Activated T-cell treated with anti-CD3 and anti-CD28 coated beads, Interleukin-2, amount 50 U/mL, for 24 hours (primary cell): ENCODE results near the gene DLGAP3.
A peak's percentile ranks its signal among the peaks of the same experiment; 100 is the strongest.

Source experiments
- DNase-seq: peaks from one replicate; pipeline ENCODE4 v3.0.0-alpha.2; 2020
- H3K27ac Mint-ChIP-seq: 2 replicates; pipeline ENCODE4 v1.8.0; 2020; ENCODE audit warnings: mild to moderate bottlenecking, mixed read lengths
- H3K27me3 Mint-ChIP-seq: 2 replicates; pipeline ENCODE4 v1.8.0; 2020; ENCODE audit warnings: mixed read lengths
- H3K36me3 Mint-ChIP-seq: 2 replicates; pipeline ENCODE4 v1.8.0; 2020; ENCODE audit warnings: low read depth, mixed read lengths
- H3K4me1 Mint-ChIP-seq: 2 replicates; pipeline ENCODE4 v1.8.0; 2020; ENCODE audit warnings: low read depth, mixed read lengths
- H3K4me3 Mint-ChIP-seq: 2 replicates; pipeline ENCODE4 v1.8.0; 2020; ENCODE audit warnings: mild to moderate bottlenecking, moderate library complexity, mixed read lengths
- H3K9me3 Mint-ChIP-seq: 2 replicates; pipeline ENCODE4 v1.8.0; 2020; ENCODE audit warnings: mixed read lengths

The DLGAP3 gene

DNA sequence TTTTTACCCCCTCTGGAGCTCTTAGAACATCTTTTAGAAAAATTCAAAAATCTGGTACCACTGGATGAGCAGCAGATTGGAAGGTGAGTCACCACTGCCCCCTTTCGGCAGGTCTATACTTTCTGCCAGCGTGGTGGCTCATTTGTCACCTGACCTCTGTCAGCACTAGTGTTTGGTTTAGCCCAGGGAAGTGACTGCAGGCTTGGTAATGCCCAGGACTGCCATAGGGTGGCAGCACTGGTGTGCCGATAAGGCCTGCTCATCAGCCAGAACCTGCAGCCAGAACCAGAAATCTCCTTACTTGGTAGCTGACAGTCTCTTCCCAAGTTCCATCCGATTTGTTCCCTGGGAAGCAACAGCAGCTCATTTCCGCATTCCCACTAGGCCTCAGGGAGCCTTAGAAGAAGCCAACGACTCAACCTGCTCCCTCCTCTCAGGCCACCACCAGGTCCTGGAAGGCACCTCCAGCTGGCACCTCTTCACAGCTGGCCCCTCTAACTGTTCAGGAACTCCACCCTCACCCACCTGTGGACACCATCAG lies 76.7 kb downstream of the DLGAP3 start:
- no peak overlapping the region for H3K4me3 Mint-ChIP-seq
- peak; percentile 89 for DNase-seq
- no peaks in the 10 kb centered on the region for H3K9me3 Mint-ChIP-seq
- H3K27ac Mint-ChIP-seq = peak overlapping the region; percentile 67
- H3K27me3 Mint-ChIP-seq = no peaks in the 10 kb centered on the region
- peaks cover 93% of the 10 kb centered on the region for H3K36me3 Mint-ChIP-seq
- H3K4me1 Mint-ChIP-seq = peaks cover 28% of the 10 kb centered on the region

- DNase-seq = no peak
- H3K4me1 Mint-ChIP-seq = peaks cover 17% of the 10 kb centered on the region
- H3K27me3 Mint-ChIP-seq = no peaks in the 10 kb centered on the region
- H3K4me3 Mint-ChIP-seq = no peak overlapping the region
- no peak overlapping the region for H3K27ac Mint-ChIP-seq
- no peaks in the 10 kb centered on the region for H3K9me3 Mint-ChIP-seq
- peaks cover 90% of the 10 kb centered on the region for H3K36me3 Mint-ChIP-seq
Observed at GRCh38 chr1:34851431-34852105, 77.9 kb downstream of the DLGAP3 start.

GRCh38 chr1:34850382-34850781 lies 79.1 kb downstream of the DLGAP3 start:
- DNase-seq = no peak
- Mint-ChIP-seq H3K36me3 (peaks cover 79% of the 10 kb centered on the region), H3K4me3 (no peak overlapping the region), H3K27ac (no peak overlapping the region), H3K4me1 (peaks cover 8% of the 10 kb centered on the region), H3K9me3 (no peaks in the 10 kb centered on the region), H3K27me3 (no peaks in the 10 kb centered on the region)

DNA sequence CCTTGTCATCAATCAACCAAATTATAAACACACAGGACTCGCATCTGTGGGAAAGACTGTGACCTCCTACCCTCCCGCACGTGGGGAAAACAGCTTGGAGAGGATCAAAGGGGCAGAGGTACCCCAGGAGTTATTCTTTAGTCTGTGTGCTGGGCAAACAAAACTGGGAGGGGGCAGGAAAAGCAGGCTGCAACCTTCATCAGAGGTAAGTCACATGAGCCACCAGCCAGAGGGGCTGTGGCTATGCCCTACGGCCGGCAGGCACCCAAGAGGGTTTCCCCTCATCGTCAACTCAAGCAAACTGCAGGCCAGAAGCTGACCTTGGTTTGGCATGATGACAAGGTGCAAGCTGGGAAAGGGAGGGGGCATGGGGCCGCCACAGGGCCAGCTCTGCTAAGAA lies 82.4 kb downstream of the DLGAP3 start:
- Mint-ChIP-seq H3K27ac (no peak overlapping the region), H3K36me3 (peaks cover 46% of the 10 kb centered on the region), H3K4me3 (no peak overlapping the region), H3K27me3 (no peaks in the 10 kb centered on the region), H3K4me1 (peaks cover 7% of the 10 kb centered on the region), H3K9me3 (no peaks in the 10 kb centered on the region)
- DNase-seq = no peak

DNA sequence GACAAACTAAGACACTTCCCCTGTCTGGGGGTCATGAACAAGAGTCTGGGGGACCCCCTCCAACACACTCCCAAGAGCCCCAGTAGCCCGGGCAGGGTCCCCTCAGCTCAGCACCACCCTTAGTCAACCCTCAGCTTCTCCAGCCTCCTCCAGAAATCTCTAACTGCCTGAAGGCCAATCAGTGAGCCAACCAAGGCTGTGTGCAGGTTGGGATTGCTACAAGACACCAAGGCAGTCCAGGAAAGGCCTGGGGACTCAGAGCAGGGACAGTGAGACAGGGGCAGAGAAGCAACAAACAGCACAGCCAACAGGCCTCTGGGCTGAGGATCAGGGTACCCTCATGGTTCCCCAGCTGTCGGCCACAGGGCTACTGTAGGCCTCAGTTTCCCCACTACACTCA lies 83.2 kb downstream of the DLGAP3 start:
- Mint-ChIP-seq H3K9me3 (no peaks in the 10 kb centered on the region), H3K4me1 (peaks cover 4% of the 10 kb centered on the region), H3K27me3 (no peaks in the 10 kb centered on the region), H3K36me3 (peaks cover 38% of the 10 kb centered on the region), H3K27ac (no peak overlapping the region), H3K4me3 (no peak overlapping the region)
- DNase-seq = no peak

GRCh38 chr1:34845131-34845901 lies 84.1 kb downstream of the DLGAP3 start:
- DNase-seq = no peak
- H3K27ac Mint-ChIP-seq = no peak overlapping the region
- H3K9me3 Mint-ChIP-seq = no peaks in the 10 kb centered on the region
- H3K36me3 Mint-ChIP-seq = peaks cover 28% of the 10 kb centered on the region
- H3K4me1 Mint-ChIP-seq = peaks cover 4% of the 10 kb centered on the region
- H3K27me3 Mint-ChIP-seq = no peaks in the 10 kb centered on the region
- no peak overlapping the region for H3K4me3 Mint-ChIP-seq

DNA sequence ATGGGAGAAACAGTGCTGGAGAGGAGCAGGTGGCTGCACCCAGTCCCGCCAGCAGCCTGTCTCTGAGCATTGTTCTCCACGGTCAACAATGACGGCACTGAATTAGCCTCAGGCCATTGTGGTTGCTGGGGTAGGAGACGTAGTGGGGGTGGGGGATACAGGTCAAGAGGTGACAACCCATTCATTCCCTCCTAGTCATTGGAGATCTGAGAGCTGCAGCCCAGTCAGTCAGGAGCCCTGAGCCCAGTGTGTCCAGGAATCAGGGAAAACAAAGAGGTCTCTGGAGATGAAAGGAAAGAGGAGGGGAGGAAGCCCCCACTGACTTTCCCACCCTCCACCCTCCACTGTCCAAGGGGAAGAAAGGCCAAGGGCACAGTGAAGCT lies 85.2 kb downstream of the DLGAP3 start:
- Mint-ChIP-seq H3K27ac (no peak overlapping the region), H3K36me3 (peaks cover 20% of the 10 kb centered on the region), H3K9me3 (no peaks in the 10 kb centered on the region), H3K27me3 (no peaks in the 10 kb centered on the region), H3K4me3 (no peak overlapping the region), H3K4me1 (peaks cover 4% of the 10 kb centered on the region)
- DNase-seq = no peak

GRCh38 chr1:34843392-34844251 lies 85.8 kb downstream of the DLGAP3 start:
- peaks cover 3% of the 10 kb centered on the region for H3K4me1 Mint-ChIP-seq
- H3K36me3 Mint-ChIP-seq = peaks cover 15% of the 10 kb centered on the region
- no peak overlapping the region for H3K27ac Mint-ChIP-seq

GRCh38 chr1:34842952-34843371 lies 86.5 kb downstream of the DLGAP3 start:
- Mint-ChIP-seq H3K9me3 (no peaks in the 10 kb centered on the region), H3K27me3 (no peaks in the 10 kb centered on the region), H3K4me3 (no peak overlapping the region), H3K36me3 (peaks cover 8% of the 10 kb centered on the region), H3K4me1 (peaks cover 3% of the 10 kb centered on the region), H3K27ac (no peak overlapping the region)
- DNase-seq = no peak

More at GRCh38 chr1:34843392-34844251, 85.8 kb downstream of the DLGAP3 start:
- Mint-ChIP-seq H3K9me3 (no peaks in the 10 kb centered on the region), H3K27me3 (no peaks in the 10 kb centered on the region), H3K4me3 (no peak overlapping the region)
- DNase-seq = no peak

- Mint-ChIP-seq H3K27me3 (no peaks in the 10 kb centered on the region), H3K4me1 (peaks cover 3% of the 10 kb centered on the region), H3K36me3 (peaks cover 2% of the 10 kb centered on the region), H3K9me3 (no peaks in the 10 kb centered on the region), H3K4me3 (no peak overlapping the region), H3K27ac (no peak overlapping the region)
- no peak for DNase-seq
Observed at GRCh38 chr1:34842073-34842472, 87.4 kb downstream of the DLGAP3 start.

DNA sequence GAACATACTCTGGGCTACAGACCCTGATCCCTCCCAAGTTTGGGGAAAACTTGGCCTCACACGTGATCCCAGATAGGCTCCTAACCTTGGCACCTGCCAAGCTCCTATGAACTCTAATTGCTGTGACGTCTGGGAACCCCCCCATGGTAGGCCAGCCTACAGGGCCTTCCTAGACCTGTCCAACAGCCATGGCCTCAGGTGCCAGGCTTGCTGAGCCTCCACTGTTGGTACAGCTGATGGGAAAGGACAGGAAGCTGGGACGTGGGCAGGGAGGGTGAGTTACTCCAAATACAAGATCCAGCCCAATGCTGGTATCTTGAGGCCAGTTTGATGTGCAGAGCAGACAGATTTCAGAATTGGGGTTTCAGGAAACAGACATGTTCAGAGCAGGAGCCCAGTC lies 89.0 kb downstream of the DLGAP3 start:
- peaks cover 3% of the 10 kb centered on the region for H3K4me1 Mint-ChIP-seq
- no peaks in the 10 kb centered on the region for H3K27me3 Mint-ChIP-seq
- H3K9me3 Mint-ChIP-seq = no peaks in the 10 kb centered on the region
- DNase-seq = no peak
- no peak overlapping the region for H3K27ac Mint-ChIP-seq
- H3K36me3 Mint-ChIP-seq = no peaks in the 10 kb centered on the region
- H3K4me3 Mint-ChIP-seq = no peak overlapping the region

- Mint-ChIP-seq H3K27ac (no peak overlapping the region), H3K27me3 (no peaks in the 10 kb centered on the region), H3K4me1 (peaks cover 3% of the 10 kb centered on the region), H3K36me3 (no peaks in the 10 kb centered on the region), H3K9me3 (no peaks in the 10 kb centered on the region), H3K4me3 (no peak overlapping the region)
- no peak for DNase-seq
Observed at GRCh38 chr1:34839526-34840305, 89.7 kb downstream of the DLGAP3 start.

- Mint-ChIP-seq H3K36me3 (no peaks in the 10 kb centered on the region), H3K4me3 (no peak overlapping the region)
Observed at GRCh38 chr1:34833711-34834110, 95.7 kb downstream of the DLGAP3 start.

GRCh38 chr1:34831721-34832246 lies 97.7 kb downstream of the DLGAP3 start:
- Mint-ChIP-seq H3K9me3 (no peaks in the 10 kb centered on the region), H3K27ac (no peak overlapping the region), H3K27me3 (no peaks in the 10 kb centered on the region), H3K36me3 (no peaks in the 10 kb centered on the region), H3K4me1 (no peaks in the 10 kb centered on the region), H3K4me3 (no peak overlapping the region)
- no peak for DNase-seq

More at GRCh38 chr1:34833711-34834110, 95.7 kb downstream of the DLGAP3 start:
- Mint-ChIP-seq H3K9me3 (no peaks in the 10 kb centered on the region), H3K27ac (no peak overlapping the region), H3K4me1 (no peaks in the 10 kb centered on the region), H3K27me3 (no peaks in the 10 kb centered on the region)
- no peak for DNase-seq
